ENCODE measurements around the gene KCNQ1. TPM values are rescaled to one million over a fixed set of nuclear protein-coding genes. Genes with fewer than 3 reads are reported as not detected.

Gene KCNQ1
- total RNA-seq, 1 experiment from 2014 or later, result 2.5 TPM

- CTCF ChIA-PET, result interaction anchor here (0.8 to 1.4 kb wide), 3 partner anchors 155 to 205 kb away, joined by 3 read pairs; no protein-coding TSS in a partner anchor
- DNase-seq (ENCODE audit: low spot score), result peak; percentile 5
- POLR2A ChIA-PET, result no interaction called here
- H3K27me3 Mint-ChIP-seq (ENCODE audit: low read depth), result peaks cover 3% of the 10 kb centered on the region; the same call in 1 of the 2 replicates
- no peaks in the 10 kb centered on the region for H3K9me3 Mint-ChIP-seq
- peaks cover 86% of the 10 kb centered on the region for H3K4me1 Mint-ChIP-seq
- no peak overlapping the region for H3K4me3 Mint-ChIP-seq
- TF ChIP-seq HMGA2 (CRISPR knock-in tag; IDR thresholded peaks at IDR 0.05), result no peak
- TF ChIP-seq ZNF121 (CRISPR knock-in tag; IDR thresholded peaks at IDR 0.05), result no peak
- TF ChIP-seq ZNF396 (CRISPR knock-in tag; IDR thresholded peaks at IDR 0.05; ENCODE audit: borderline replicate concordance), result no peak
- no peak for TF ChIP-seq MXD4 (CRISPR knock-in tag; IDR thresholded peaks at IDR 0.05; ENCODE audit: borderline replicate concordance)
- no peak for TF ChIP-seq OVOL2 (CRISPR knock-in tag; IDR thresholded peaks at IDR 0.05; ENCODE audit: borderline replicate concordance)
- no peak for TF ChIP-seq CREB1 (CRISPR knock-in tag; IDR thresholded peaks at IDR 0.05)
- TF ChIP-seq EMX1 (CRISPR knock-in tag; IDR thresholded peaks at IDR 0.05), result no peak
- H3K36me3 Mint-ChIP-seq, result no peaks in the 10 kb centered on the region; the same call in 1 of the 2 replicates
- no peak overlapping the region for H3K27ac Mint-ChIP-seq
- no peak for ATAC-seq
Observed at GRCh38 chr11:2687223-2687530, 242.4 kb downstream of the KCNQ1 start.

- Mint-ChIP-seq H3K27me3 (ENCODE audit: low read depth) (peaks cover 6% of the 10 kb centered on the region; the same call in 1 of the 2 replicates), H3K4me3 (no peak overlapping the region), H3K36me3 (no peaks in the 10 kb centered on the region; the same call in 1 of the 2 replicates), H3K9me3 (no peaks in the 10 kb centered on the region), H3K4me1 (peaks cover 88% of the 10 kb centered on the region), H3K27ac (0 out of 2 replicates have a peak overlapping the region, but pooled peaks have one; percentile 49)
- DNase-seq (ENCODE audit: low spot score), result peak; percentile 31
- no peak for ATAC-seq
- ChIA-PET CTCF (interaction anchor here (0.8 to 1.4 kb wide), 2 partner anchors 155 to 205 kb away, joined by 3 read pairs; no protein-coding TSS in a partner anchor), POLR2A (interaction anchor here (0.9 kb wide), 1 partner anchor 16 kb away, joined by 3 read pairs; no protein-coding TSS in a partner anchor)
- TF ChIP-seq ZNF396 (CRISPR knock-in tag; IDR thresholded peaks at IDR 0.05; ENCODE audit: borderline replicate concordance) (no peak), ARID4B (CRISPR knock-in tag; IDR thresholded peaks at IDR 0.05; ENCODE audit: borderline replicate concordance) (no peak), JUN (CRISPR knock-in tag; IDR thresholded peaks at IDR 0.05) (no peak), ZBTB43 (CRISPR knock-in tag; IDR thresholded peaks at IDR 0.05) (no peak)
Observed at GRCh38 chr11:2687782-2688191, 243.0 kb downstream of the KCNQ1 start.

GRCh38 chr11:2688381-2689231 lies 243.8 kb downstream of the KCNQ1 start:
- Mint-ChIP-seq H3K9me3 (no peaks in the 10 kb centered on the region), H3K27ac (no peak overlapping the region), H3K36me3 (no peaks in the 10 kb centered on the region; the same call in 1 of the 2 replicates), H3K4me3 (no peak overlapping the region), H3K4me1 (peaks cover 85% of the 10 kb centered on the region), H3K27me3 (ENCODE audit: low read depth) (peaks cover 6% of the 10 kb centered on the region; the same call in 1 of the 2 replicates)
- DNase-seq (ENCODE audit: low spot score) (peak; percentile 6), ATAC-seq (no peak)
- TF ChIP-seq IRF2 (CRISPR knock-in tag; IDR thresholded peaks at IDR 0.05; ENCODE audit: borderline replicate concordance, low read depth) (no peak), USF1 (CRISPR knock-in tag; IDR thresholded peaks at IDR 0.05) (no peak), HMGA2 (CRISPR knock-in tag; IDR thresholded peaks at IDR 0.05) (no peak), ZNF396 (CRISPR knock-in tag; IDR thresholded peaks at IDR 0.05; ENCODE audit: borderline replicate concordance) (no peak), ZNF138 (CRISPR knock-in tag; conservative IDR thresholded peaks at IDR 0.05) (no peak), GRHL2 (CRISPR knock-in tag; IDR thresholded peaks at IDR 0.05; ENCODE audit: insufficient replicate concordance, severe bottlenecking) (no peak), MYBL2 (CRISPR knock-in tag; IDR thresholded peaks at IDR 0.05) (no peak), ERG (CRISPR knock-in tag; IDR thresholded peaks at IDR 0.05) (no peak), ZBTB21 (CRISPR knock-in tag; IDR thresholded peaks at IDR 0.05; ENCODE audit: borderline replicate concordance) (no peak)
- CTCF ChIA-PET, result interaction anchor here (0.6 to 1.4 kb wide), 3 partner anchors 68 to 204 kb away, joined by 3 to 5 read pairs (median 3); no protein-coding TSS in a partner anchor
- POLR2A ChIA-PET, result interaction anchor here (0.9 kb wide), 1 partner anchor 15 kb away, joined by 3 read pairs; no protein-coding TSS in a partner anchor

Measured in WTC11 (cell line).